Testis (tissue), 2 donors: Measurements from ENCODE around the gene OTOP3.

Source experiments
- CTCF ChIP-seq, 3 experiments: fragments of 450-650 bp in 2 of 3; fragments of 200-600 bp in 1 of 3; sonication (generic) in 1 of 3; IDR thresholded peaks; one replicate each; pipeline ENCODE4 v1.5.1; 2016 to 2019; ENCODE audit warnings: antibody characterized with exemption in 3 of 3, mild to moderate bottlenecking in 2 of 3, moderate library complexity in 1 of 3
- POLR2A ChIP-seq: fragments of 450-650 bp; IDR thresholded peaks from one replicate; pipeline ENCODE4 v1.6.1; 2017; ENCODE audit warnings: antibody characterized with exemption, mild to moderate bottlenecking, moderate library complexity

DNA sequence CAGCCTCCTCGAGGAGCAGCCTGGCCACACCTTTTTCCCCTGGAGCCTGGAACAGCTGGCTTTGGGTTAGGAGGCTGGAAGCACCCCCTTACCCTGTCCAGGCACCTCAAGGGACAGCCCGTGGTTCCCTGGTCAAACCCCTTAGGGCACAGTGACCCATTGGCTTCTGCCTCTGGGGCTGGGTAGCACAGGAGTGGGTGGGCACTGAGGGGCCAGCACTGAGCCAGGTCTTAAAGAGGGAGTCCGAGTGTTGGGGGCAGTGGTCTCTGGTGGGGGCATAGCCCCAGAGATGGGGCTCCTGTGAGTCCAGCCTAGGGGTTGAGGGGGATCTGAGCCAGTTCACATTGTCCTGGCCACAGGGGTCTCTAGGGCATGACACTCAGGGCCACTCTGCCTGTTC, 15.4 kb downstream of the OTOP3 start:
- no peak for TF ChIP-seq CTCF (IDR thresholded peaks at IDR 0.05)
- TF ChIP-seq POLR2A = no peak
